Neural progenitor cell (in vitro differentiated cells): ENCODE measurements around the gene SV2B. TPM values are rescaled to one million over a fixed set of nuclear protein-coding genes. Genes with fewer than 3 reads are reported as not detected.
"Not testable (repeated sequence)": the region's sequence is repeated elsewhere in the genome, so short reads cannot be mapped to it uniquely, and the experiment has no call there.

ENCODE experiments used
- DNase-seq: peaks from one replicate; pipeline ENCODE4 v3.0.0-alpha.2; 2016; ENCODE audit warnings: low spot score
- H2AFZ ChIP-seq: fragments of 200-600 bp; sonication (generic); replicated peaks from 2 replicates; pipeline ENCODE4 v1.6.1; 2016; ENCODE audit warnings: antibody characterized with exemption
- H3F3A ChIP-seq: fragments of 200-600 bp; sonication (generic); 2 replicates; pipeline ENCODE4 v1.6.1; 2016; ENCODE audit warnings: antibody characterized with exemption, low read depth
- H3K27ac ChIP-seq: fragments of 200-600 bp; sonication (generic); 2 replicates; pipeline ENCODE4 v1.5.1; 2016; ENCODE audit warnings: mild to moderate bottlenecking
- H3K27me3 ChIP-seq: fragments of 200-600 bp; sonication (generic); 2 replicates; pipeline ENCODE4 v1.6.1; 2016; ENCODE audit warnings: mild to moderate bottlenecking, moderate library complexity
- H3K36me3 ChIP-seq: fragments of 200-600 bp; sonication (generic); 2 replicates; pipeline ENCODE4 v1.5.1; 2016
- H3K4me1 ChIP-seq: fragments of 200-600 bp; sonication (generic); 2 replicates; pipeline ENCODE4 v1.6.1; 2016; ENCODE audit warnings: mixed run types
- H3K4me2 ChIP-seq: fragments of 200-600 bp; sonication (generic); 2 replicates; pipeline ENCODE4 v1.6.1; 2016
- H3K4me3 ChIP-seq: fragments of 200-600 bp; sonication (generic); 2 replicates; pipeline ENCODE4 v1.5.1; 2016
- H3K79me2 ChIP-seq: fragments of 200-600 bp; sonication (generic); 2 replicates; pipeline ENCODE4 v1.6.1; 2016; ENCODE audit warnings: low read depth
- H3K9ac ChIP-seq: fragments of 200-600 bp; sonication (generic); 2 replicates; pipeline ENCODE4 v1.6.1; 2016
- H3K9me3 ChIP-seq: fragments of 200-600 bp; sonication (generic); 2 replicates; pipeline ENCODE4 v1.5.1; 2016; ENCODE audit warnings: low read depth
- H4K20me1 ChIP-seq: fragments of 200-600 bp; sonication (generic); 2 replicates; pipeline ENCODE4 v1.6.1; 2016; ENCODE audit warnings: low read depth
- H3K27ac Mint-ChIP-seq: 3 replicates; pipeline ENCODE4 v1.8.0; 2021; ENCODE audit warnings: mixed read lengths
- H3K27me3 Mint-ChIP-seq: 2 replicates; pipeline ENCODE4 v1.8.0; 2022; ENCODE audit warnings: low read depth, mild to moderate bottlenecking, inconsistent platforms, moderate library complexity, mixed read lengths; ENCODE audit not compliant: insufficient read depth
- H3K36me3 Mint-ChIP-seq: 3 replicates; pipeline ENCODE4 v1.8.0; 2021; ENCODE audit warnings: mixed read lengths
- H3K4me1 Mint-ChIP-seq: 3 replicates; pipeline ENCODE4 v1.8.0; 2021; ENCODE audit warnings: mixed read lengths
- H3K4me3 Mint-ChIP-seq: 3 replicates; pipeline ENCODE4 v1.8.0; 2021; ENCODE audit warnings: mild to moderate bottlenecking, moderate library complexity, mixed read lengths
- H3K9me3 Mint-ChIP-seq: 3 replicates; pipeline ENCODE4 v1.8.0; 2020; ENCODE audit warnings: mixed read lengths
- EZH2 ChIP-seq: fragments of 200-600 bp; sonication (generic); IDR thresholded peaks from 2 replicates; pipeline ENCODE4 v1.6.1; 2017; ENCODE audit warnings: antibody characterized with exemption, mild to moderate bottlenecking, moderate library complexity
- EZH2phosphoT487 ChIP-seq: fragments of 200-600 bp; sonication (generic); IDR thresholded peaks from 2 replicates; pipeline ENCODE4 v1.6.1; 2017; ENCODE audit warnings: antibody characterized with exemption
- total RNA-seq: library from RNA; depleted of rRNA; stranded (reverse); fragments of >200 nt; gene quantifications from 2 replicates; pipeline ENCODE4 v1.2.3, GENCODE V29; 2015; ENCODE audit warnings: low replicate concordance
- TF ChIP-seq, protein P1 (sequence below): fragments of 200-600 bp; sonication (generic); IDR thresholded peaks from 2 replicates; pipeline ENCODE4 v1.5.1; 2017; ENCODE audit warnings: antibody characterized with exemption, mild to moderate bottlenecking

The SV2B gene
- total RNA-seq, 1 donor from 2014 or later, result 0.02 TPM

DNA sequence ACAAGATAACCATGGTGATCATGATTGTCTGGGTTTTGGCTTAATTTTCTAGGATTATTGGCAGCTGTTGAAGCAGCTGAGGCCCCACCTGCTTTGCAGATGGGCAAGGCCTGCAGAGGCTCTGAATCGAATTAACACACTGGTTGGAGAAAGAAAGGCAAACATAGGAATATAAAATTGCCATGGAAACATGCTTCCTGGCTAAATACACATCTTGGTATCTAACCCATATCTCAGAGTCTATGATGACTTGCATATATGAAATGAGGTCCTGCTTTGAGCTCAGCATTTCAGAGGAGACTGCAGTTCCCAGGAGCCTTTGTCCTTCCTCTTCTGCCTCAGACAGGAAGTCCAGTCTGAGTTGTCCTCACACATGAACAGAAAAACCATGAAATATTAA, 24.3 kb upstream of the SV2B start:
- no peak overlapping the region for H3K4me3 ChIP-seq
- TF ChIP-seq, protein P1, sequence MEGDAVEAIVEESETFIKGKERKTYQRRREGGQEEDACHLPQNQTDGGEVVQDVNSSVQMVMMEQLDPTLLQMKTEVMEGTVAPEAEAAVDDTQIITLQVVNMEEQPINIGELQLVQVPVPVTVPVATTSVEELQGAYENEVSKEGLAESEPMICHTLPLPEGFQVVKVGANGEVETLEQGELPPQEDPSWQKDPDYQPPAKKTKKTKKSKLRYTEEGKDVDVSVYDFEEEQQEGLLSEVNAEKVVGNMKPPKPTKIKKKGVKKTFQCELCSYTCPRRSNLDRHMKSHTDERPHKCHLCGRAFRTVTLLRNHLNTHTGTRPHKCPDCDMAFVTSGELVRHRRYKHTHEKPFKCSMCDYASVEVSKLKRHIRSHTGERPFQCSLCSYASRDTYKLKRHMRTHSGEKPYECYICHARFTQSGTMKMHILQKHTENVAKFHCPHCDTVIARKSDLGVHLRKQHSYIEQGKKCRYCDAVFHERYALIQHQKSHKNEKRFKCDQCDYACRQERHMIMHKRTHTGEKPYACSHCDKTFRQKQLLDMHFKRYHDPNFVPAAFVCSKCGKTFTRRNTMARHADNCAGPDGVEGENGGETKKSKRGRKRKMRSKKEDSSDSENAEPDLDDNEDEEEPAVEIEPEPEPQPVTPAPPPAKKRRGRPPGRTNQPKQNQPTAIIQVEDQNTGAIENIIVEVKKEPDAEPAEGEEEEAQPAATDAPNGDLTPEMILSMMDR, result no peak
- TF ChIP-seq EZH2, result no peak
- TF ChIP-seq EZH2phosphoT487, result no peak
- no peak overlapping the region for H3K9ac ChIP-seq
- peak overlapping the region; percentile 87 for H3K27ac Mint-ChIP-seq
- no peak for DNase-seq
- H3K36me3 ChIP-seq, result no peaks in the 10 kb centered on the region
- H3K4me2 ChIP-seq, result no peak overlapping the region
- peaks cover 15% of the 10 kb centered on the region for H3K27me3 ChIP-seq
- no peaks in the 10 kb centered on the region for H3K4me1 Mint-ChIP-seq
- no peak overlapping the region for H3K4me3 Mint-ChIP-seq
- no peaks in the 10 kb centered on the region for H3K4me1 ChIP-seq
- H4K20me1 ChIP-seq, result no peaks in the 10 kb centered on the region
- peaks cover 4% of the 10 kb centered on the region for H3K27me3 Mint-ChIP-seq
- H3K79me2 ChIP-seq, result no peaks in the 10 kb centered on the region
- no peaks in the 10 kb centered on the region for H3K9me3 Mint-ChIP-seq
- H3F3A ChIP-seq, result no peaks in the 10 kb centered on the region
- no peaks in the 10 kb centered on the region for H3K36me3 Mint-ChIP-seq
- H3K9me3 ChIP-seq, result no peaks in the 10 kb centered on the region
- H3K27ac ChIP-seq, result no peak overlapping the region
- H2AFZ ChIP-seq, result peak overlapping the region; percentile 42

DNA sequence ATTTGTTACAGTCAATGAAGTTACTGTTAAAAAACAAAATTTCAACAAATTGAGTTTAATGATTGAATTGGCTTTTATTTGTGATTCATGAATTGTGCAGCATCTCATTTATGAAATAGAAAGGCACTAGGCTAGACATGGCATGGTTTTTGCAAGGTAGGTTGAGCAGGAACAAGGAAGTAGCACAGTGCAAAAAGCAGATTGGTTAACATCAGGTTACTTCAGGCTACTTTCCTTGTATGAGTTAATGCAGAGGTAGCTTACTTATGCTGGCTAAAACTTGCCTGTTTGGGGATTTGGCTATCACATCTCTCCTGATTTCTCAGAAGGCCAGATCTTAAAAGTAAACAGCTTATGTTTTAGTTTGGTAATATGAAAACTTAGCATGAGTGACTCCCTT, 23.0 kb upstream of the SV2B start:
- Histone ChIP-seq H3K27me3 (peaks cover 16% of the 10 kb centered on the region), H4K20me1 (no peaks in the 10 kb centered on the region), H3K27ac (no peak overlapping the region), H3K9ac (no peak overlapping the region), H2AFZ (no peak overlapping the region), H3K4me3 (no peak overlapping the region), H3K79me2 (no peaks in the 10 kb centered on the region), H3K9me3 (no peaks in the 10 kb centered on the region), H3K4me1 (no peaks in the 10 kb centered on the region), H3K36me3 (no peaks in the 10 kb centered on the region), H3K4me2 (no peak overlapping the region), H3F3A (no peaks in the 10 kb centered on the region)
- H3K36me3 Mint-ChIP-seq, result no peaks in the 10 kb centered on the region
- H3K9me3 Mint-ChIP-seq, result no peaks in the 10 kb centered on the region
- H3K4me1 Mint-ChIP-seq, result no peaks in the 10 kb centered on the region
- peaks cover 6% of the 10 kb centered on the region for H3K27me3 Mint-ChIP-seq
- H3K4me3 Mint-ChIP-seq, result no peak overlapping the region
- DNase-seq, result no peak
- TF ChIP-seq EZH2phosphoT487, result no peak
- no peak for TF ChIP-seq EZH2
- TF ChIP-seq, protein P1, result no peak
- no peak overlapping the region for H3K27ac Mint-ChIP-seq

DNA sequence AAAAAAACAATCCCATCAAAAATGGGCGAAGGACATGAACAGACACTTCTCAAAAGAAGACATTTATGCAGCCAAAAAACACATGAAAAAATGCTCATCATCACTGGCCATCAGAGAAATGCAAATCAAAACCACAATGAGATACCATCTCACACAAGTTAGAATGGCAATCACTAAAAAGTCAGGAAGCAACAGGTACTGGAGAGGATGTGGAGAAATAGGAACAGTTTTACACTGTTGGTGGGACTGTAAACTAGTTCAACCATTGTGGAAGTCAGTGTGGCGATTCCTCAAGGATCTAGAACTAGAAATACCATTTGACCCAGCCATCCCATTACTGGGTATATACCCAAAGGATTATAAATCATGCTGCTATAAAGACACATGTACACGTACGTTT, 6.2 kb upstream of the SV2B start:
- H3K27ac Mint-ChIP-seq, result not testable (repeated sequence)

DNA sequence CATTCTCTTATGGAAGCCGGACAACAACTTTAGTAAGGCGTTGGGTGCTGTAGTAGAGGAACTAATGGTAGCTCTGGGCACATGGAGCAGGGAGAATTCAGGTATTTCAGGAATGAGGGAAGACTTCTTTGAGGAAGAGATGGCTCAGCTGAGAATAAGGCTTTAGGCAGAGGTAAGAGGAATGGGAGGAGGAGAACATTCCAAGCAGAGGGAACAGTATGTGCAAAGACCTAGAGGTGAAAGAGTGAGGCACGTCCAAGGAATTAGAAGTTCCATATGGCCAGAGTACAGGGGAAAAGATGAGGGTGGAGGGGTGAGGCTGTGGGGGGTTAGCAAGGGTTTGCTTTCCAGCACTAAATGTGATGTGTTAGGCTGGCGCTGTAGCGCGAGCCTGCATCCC, 1.6 kb upstream of the SV2B start:
- TF ChIP-seq EZH2phosphoT487 (no peak), EZH2 (no peak)
- TF ChIP-seq, protein P1, result no peak
- Histone ChIP-seq H3K79me2 (no peaks in the 10 kb centered on the region), H3K4me1 (peaks cover 14% of the 10 kb centered on the region), H3K9me3 (no peaks in the 10 kb centered on the region), H3K4me3 (no peak overlapping the region), H3K27ac (no peak overlapping the region), H3F3A (peaks cover 9% of the 10 kb centered on the region), H2AFZ (no peak overlapping the region), H4K20me1 (peaks cover 9% of the 10 kb centered on the region), H3K36me3 (no peaks in the 10 kb centered on the region), H3K4me2 (no peak overlapping the region), H3K27me3 (peaks cover 83% of the 10 kb centered on the region), H3K9ac (no peak overlapping the region)
- Mint-ChIP-seq H3K27ac (no peak overlapping the region), H3K9me3 (peaks cover 3% of the 10 kb centered on the region), H3K36me3 (no peaks in the 10 kb centered on the region), H3K4me3 (no peak overlapping the region), H3K4me1 (peaks cover 9% of the 10 kb centered on the region), H3K27me3 (peaks cover 44% of the 10 kb centered on the region)
- DNase-seq, result no peak

More for the DNA sequence above, 6.2 kb upstream of the SV2B start:
- H2AFZ ChIP-seq, H3K36me3 ChIP-seq, H4K20me1 ChIP-seq, H3K4me1 ChIP-seq, H3K79me2 ChIP-seq, H3K4me1 Mint-ChIP-seq, H3K27ac ChIP-seq, H3K9ac ChIP-seq, H3F3A ChIP-seq, H3K4me3 ChIP-seq, H3K4me3 Mint-ChIP-seq, H3K9me3 Mint-ChIP-seq, H3K36me3 Mint-ChIP-seq, DNase-seq, H3K4me2 ChIP-seq, H3K9me3 ChIP-seq: not testable (repeated sequence)
- H3K27me3 ChIP-seq, result peaks cover 50% of the 10 kb centered on the region
- H3K27me3 Mint-ChIP-seq, result peaks cover 13% of the 10 kb centered on the region
